GM19035 (cell line): Measurements from ENCODE around the gene SMIM28.

Experiments used
- ATAC-seq: cut with Tn5 transposase; IDR thresholded peaks from one replicate; pipeline ENCODE4 v1.9.1; 2021; ENCODE audit not compliant: unreplicated experiment

SMIM28 gene

GRCh38 chr6:138427701-138428100 lies 50.0 kb downstream of the SMIM28 start:
- no peak for ATAC-seq

- no peak for ATAC-seq
Observed at GRCh38 chr6:138428944-138429598, 51.4 kb downstream of the SMIM28 start.

- ATAC-seq = no peak
Observed at GRCh38 chr6:138429761-138430160, 52.1 kb downstream of the SMIM28 start.

GRCh38 chr6:138430361-138431145 lies 52.8 kb downstream of the SMIM28 start:
- ATAC-seq = no peak

GRCh38 chr6:138431256-138432062 lies 53.8 kb downstream of the SMIM28 start:
- ATAC-seq = no peak

- ATAC-seq = no peak
Observed at GRCh38 chr6:138432063-138432356, 54.3 kb downstream of the SMIM28 start.
